Measurements from ENCODE around the gene HMCN2.

DNA sequence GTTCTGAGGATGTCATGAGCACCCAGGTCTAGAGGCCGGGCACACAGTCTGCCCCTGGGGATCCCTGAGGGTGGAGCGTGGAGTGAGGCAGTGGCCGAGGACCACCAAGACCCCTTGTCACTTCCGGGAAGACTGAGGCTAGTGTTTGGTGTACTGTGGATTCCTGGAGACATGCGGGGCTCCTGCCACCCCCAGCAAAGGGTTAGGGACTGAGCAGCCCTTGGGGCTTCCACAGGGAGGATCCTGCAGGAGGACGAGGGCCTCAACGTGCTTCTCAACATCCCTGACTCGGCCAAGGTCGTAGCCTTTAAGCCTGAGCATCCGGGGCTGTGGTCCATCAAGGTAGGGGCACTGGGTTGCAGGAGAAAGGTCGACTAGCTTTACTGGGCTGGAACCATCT, 29.9 kb downstream of the HMCN2 start:
- TF ChIP-seq, protein P1, sequence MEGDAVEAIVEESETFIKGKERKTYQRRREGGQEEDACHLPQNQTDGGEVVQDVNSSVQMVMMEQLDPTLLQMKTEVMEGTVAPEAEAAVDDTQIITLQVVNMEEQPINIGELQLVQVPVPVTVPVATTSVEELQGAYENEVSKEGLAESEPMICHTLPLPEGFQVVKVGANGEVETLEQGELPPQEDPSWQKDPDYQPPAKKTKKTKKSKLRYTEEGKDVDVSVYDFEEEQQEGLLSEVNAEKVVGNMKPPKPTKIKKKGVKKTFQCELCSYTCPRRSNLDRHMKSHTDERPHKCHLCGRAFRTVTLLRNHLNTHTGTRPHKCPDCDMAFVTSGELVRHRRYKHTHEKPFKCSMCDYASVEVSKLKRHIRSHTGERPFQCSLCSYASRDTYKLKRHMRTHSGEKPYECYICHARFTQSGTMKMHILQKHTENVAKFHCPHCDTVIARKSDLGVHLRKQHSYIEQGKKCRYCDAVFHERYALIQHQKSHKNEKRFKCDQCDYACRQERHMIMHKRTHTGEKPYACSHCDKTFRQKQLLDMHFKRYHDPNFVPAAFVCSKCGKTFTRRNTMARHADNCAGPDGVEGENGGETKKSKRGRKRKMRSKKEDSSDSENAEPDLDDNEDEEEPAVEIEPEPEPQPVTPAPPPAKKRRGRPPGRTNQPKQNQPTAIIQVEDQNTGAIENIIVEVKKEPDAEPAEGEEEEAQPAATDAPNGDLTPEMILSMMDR (IDR thresholded peaks at IDR 0.05): no peak
- no peak for TF ChIP-seq POLR2A (IDR thresholded peaks at IDR 0.05)

All from right lobe of liver (tissue), 4 donors.